Urinary bladder (tissue), 4 donors: ENCODE measurements around the gene HAGH. TPM values are rescaled to one million over a fixed set of nuclear protein-coding genes. Genes with fewer than 3 reads are reported as not detected.
A peak's percentile ranks its signal among the peaks of the same experiment; 100 is the strongest.

Experiments
- DNase-seq: peaks from one replicate; pipeline ENCODE4 v3.0.0-alpha.2; 2015; ENCODE audit errors: extremely low spot score
- H3K27ac ChIP-seq: one replicate; pipeline ENCODE4 v1.5.1; 2013; ENCODE audit warnings: low read depth, mild to moderate bottlenecking, moderate library complexity
- H3K36me3 ChIP-seq: one replicate; pipeline ENCODE4 v1.6.1; 2013; ENCODE audit warnings: mild to moderate bottlenecking, moderate library complexity; ENCODE audit not compliant: insufficient read depth
- H3K4me1 ChIP-seq: one replicate; pipeline ENCODE4 v1.6.1; 2013; ENCODE audit warnings: mild to moderate bottlenecking, moderate library complexity; ENCODE audit not compliant: insufficient read depth
- H3K4me3 ChIP-seq: one replicate; pipeline ENCODE4 v1.5.1; 2013; ENCODE audit warnings: low read depth, low read length
- WGBS: extraction: QIAGEN DNeasy Blood & Tissue Kit; methylation state at CpG from one replicate; pipeline ENCODE4 v1.1.7; 2013; 5-methylcytosine and 5-hydroxymethylcytosine counted together
- polyA plus RNA-seq: library from polyadenylated mRNA; stranded (reverse); fragments of 200-250 nt; gene quantifications from one replicate; pipeline ENCODE4 v1.2.3, GENCODE V29; 2013
- total RNA-seq: library from RNA; depleted of rRNA; stranded (reverse); fragments of >200 nt; gene quantifications from one replicate; pipeline ENCODE4 v1.2.3, GENCODE V29; 2014
- donor health status: healthy with polysubstance abuse.
- donor health status: healthy.

Gene HAGH
- total and polyA plus RNA-seq, 2 donors: 20.9 to 96.0 TPM

DNA sequence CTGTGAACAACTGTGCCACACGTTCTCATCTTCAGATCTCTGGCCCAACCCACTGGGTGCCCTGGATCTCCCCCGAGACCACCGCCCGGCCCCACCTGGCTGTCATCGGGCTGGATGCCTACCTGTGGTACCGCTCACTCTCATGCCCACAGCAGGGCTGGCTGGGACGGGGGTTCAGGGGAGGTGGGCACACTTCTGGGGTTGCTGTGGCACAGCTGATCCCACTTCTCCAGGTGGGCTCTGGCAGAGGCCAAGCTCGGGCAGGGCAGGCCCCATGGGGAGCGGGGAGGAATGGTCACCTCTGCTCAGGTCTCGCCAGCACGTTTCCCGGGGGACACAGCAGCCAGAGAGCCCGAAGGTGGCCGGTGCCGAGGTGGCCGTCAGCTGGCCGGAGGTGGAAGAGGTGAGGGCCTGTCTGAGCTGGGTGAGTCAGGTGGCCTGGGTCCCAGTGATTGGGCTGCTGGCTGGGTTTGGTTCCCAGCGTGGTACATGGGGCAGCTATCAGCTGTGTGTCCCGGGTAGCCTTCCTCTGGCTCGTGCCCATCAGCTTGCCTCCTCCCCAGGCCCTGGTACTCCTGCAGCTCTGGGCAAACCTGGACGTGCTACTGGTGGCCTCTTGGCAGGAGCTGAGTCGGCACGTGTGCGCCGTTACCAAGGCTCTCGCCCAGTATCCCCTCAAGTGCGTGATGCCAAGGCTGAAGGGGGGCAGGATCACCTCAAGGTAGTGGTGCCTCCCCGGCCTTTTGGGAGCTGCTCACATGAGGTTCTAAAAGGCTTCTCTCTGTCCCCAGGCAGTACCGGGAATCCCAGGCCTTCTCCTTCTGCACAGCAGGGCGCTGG, 51.4 kb downstream of the HAGH start:
- Histone ChIP-seq H3K4me1 (no peaks in the 10 kb centered on the region), H3K27ac (no peak overlapping the region), H3K4me3 (no peak overlapping the region), H3K36me3 (peaks cover 5% of the 10 kb centered on the region)
- DNase-seq: no peak
- 91% methylated on average over 30 of the region's 30 CpGs for WGBS

DNA sequence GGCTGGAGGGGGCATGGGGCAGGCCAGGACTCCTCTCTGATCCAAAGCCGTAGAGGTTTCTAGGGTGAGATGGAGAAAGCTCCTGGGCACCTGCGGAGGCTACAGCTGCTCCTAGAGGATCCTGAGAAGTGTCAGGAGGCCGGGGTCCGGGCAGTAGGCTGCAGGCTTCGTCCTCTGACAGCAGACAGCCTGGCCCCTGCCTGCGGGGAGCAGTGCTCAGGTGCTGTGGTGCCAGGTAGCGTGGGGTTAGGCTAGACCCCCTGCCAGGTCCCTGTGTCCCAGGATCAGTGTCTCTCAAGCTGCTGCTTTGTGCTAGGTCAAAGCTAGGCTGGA, 52.2 kb downstream of the HAGH start:
- Histone ChIP-seq H3K36me3 (peaks cover 5% of the 10 kb centered on the region), H3K4me3 (peak overlapping the region; percentile 94), H3K4me1 (no peaks in the 10 kb centered on the region), H3K27ac (no peak overlapping the region)
- 92% methylated on average over 7 of the region's 7 CpGs for WGBS
- DNase-seq: no peak

GRCh38 chr16:1773703-1774447, 52.8 kb downstream of the HAGH start:
- peaks cover 5% of the 10 kb centered on the region for H3K36me3 ChIP-seq
- WGBS: 17% methylated on average over 45 of the region's 45 CpGs
- no peaks in the 10 kb centered on the region for H3K4me1 ChIP-seq

GRCh38 chr16:1772908-1773702, 53.5 kb downstream of the HAGH start, which contains the start of gene MRPS34:
Gene MRPS34 (minus strand): TSS chr16:1773134. CDS start chr16:1773119, 15 bp downstream.
- Histone ChIP-seq H3K27ac (peak within 1 kb of the TSS; percentile 82), H3K36me3 (peaks cover 5% of the 10 kb centered on the region), H3K4me3 (peak within 1 kb of the TSS; percentile 94), H3K4me1 (no peaks in the 10 kb centered on the region)
- DNase-seq: peak; percentile 43
- under 1% methylated on average over 108 of the region's 108 CpGs for WGBS

More at GRCh38 chr16:1773703-1774447, 52.8 kb downstream of the HAGH start:
- no peak for DNase-seq
- Histone ChIP-seq H3K4me3 (peak overlapping the region; percentile 94), H3K27ac (no peak overlapping the region)

GRCh38 chr16:1772362-1772907, 54.2 kb downstream of the HAGH start, which contains the start of gene EME2:
Gene EME2 (plus strand): TSS chr16:1772810. CDS start chr16:1773228, 418 bp downstream.
- H3K4me1 ChIP-seq: no peaks in the 10 kb centered on the region

DNA sequence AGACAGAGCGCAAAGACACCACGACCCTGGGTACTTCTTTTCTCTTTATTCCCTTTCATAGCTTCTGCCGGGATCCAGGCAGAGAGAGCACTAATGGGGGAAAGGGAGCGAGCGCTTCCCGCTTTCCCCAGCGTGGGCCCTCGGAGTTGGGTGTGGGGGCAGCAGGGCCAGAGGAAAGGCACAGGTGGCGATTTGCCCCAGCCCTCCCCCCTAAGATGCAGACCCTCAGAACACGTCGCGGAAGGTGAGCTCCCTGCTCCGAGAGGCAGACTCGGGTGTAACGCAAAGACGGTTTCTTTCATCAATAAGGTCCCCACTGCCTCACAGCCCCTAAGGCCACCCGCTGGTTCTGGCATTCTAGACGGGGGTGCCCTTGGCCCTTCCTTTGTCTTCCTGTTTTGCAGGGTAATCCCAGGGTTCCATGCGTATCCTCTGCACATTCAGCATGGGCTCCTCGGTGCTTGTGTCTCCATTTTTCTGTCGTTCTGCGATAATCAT, 54.7 kb downstream of the HAGH start:
- H3K36me3 ChIP-seq: no peaks in the 10 kb centered on the region
- H3K27ac ChIP-seq: peak overlapping the region; percentile 62
- H3K4me3 ChIP-seq: peak overlapping the region; percentile 94
- no peaks in the 10 kb centered on the region for H3K4me1 ChIP-seq
- WGBS: 13% methylated on average over 22 of the region's 22 CpGs
- DNase-seq: no peak

More at GRCh38 chr16:1772362-1772907, 54.2 kb downstream of the HAGH start, which contains the start of gene EME2:
- Histone ChIP-seq H3K36me3 (peaks cover 2% of the 10 kb centered on the region), H3K27ac (peak within 1 kb of the TSS; percentile 82), H3K4me3 (peak within 1 kb of the TSS; percentile 94)
- DNase-seq: no peak
- under 1% methylated on average over 53 of the region's 53 CpGs for WGBS

DNA sequence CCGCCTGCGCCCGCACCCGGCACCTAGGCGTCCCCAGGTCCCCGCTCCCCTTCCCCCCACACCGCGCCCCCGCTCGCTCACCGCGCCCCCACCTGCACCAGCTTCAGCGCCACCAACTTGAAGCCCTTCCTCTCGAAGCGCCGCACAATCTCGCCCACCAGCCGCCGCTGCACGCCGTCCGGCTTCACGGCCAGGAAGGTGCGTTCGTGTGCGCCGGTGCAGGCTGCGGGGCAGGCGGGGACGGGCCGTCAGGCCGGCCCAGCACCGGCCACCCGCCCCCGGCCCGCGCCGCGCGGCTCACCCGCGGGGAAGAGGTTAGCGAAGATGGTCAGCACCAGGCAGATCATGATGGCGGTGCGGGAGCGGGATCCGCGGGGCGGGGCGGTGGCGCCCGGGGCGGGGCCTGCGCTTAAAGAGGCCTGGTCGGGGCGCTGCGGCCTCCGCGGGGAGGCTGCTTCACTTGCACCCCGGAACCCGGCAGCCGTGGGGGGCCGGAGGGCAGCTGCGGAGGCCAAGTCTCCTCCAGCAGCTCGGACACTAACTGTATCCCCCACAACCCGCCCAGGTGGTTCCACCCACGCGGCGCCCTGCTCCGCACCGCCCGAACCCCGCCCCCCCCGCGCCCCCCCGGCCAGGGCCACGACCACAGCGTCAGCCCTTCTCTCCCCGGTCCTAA, 55.3 kb downstream of the HAGH start, which contains the start of gene NME3:
Gene NME3, minus strand, starts transcription at position 356 of the 676 bp plus-strand sequence. Its CDS starts 9 bp downstream, at position 347.
- Histone ChIP-seq H3K4me3 (peak within 1 kb of the TSS; percentile 94), H3K27ac (peak within 1 kb of the TSS; percentile 62), H3K4me1 (no peaks in the 10 kb centered on the region), H3K36me3 (no peaks in the 10 kb centered on the region)
- DNase-seq: no peak
- WGBS: under 1% methylated on average over 79 of the region's 79 CpGs

GRCh38 chr16:1770328-1771187, 56.1 kb downstream of the HAGH start:
- H3K4me1 ChIP-seq: no peaks in the 10 kb centered on the region
- DNase-seq: no peak
- H3K36me3 ChIP-seq: peaks cover 3% of the 10 kb centered on the region
- WGBS: 6% methylated on average over 81 of the region's 81 CpGs
- peak overlapping the region; percentile 40 for H3K27ac ChIP-seq
- H3K4me3 ChIP-seq: peak overlapping the region; percentile 94

DNA sequence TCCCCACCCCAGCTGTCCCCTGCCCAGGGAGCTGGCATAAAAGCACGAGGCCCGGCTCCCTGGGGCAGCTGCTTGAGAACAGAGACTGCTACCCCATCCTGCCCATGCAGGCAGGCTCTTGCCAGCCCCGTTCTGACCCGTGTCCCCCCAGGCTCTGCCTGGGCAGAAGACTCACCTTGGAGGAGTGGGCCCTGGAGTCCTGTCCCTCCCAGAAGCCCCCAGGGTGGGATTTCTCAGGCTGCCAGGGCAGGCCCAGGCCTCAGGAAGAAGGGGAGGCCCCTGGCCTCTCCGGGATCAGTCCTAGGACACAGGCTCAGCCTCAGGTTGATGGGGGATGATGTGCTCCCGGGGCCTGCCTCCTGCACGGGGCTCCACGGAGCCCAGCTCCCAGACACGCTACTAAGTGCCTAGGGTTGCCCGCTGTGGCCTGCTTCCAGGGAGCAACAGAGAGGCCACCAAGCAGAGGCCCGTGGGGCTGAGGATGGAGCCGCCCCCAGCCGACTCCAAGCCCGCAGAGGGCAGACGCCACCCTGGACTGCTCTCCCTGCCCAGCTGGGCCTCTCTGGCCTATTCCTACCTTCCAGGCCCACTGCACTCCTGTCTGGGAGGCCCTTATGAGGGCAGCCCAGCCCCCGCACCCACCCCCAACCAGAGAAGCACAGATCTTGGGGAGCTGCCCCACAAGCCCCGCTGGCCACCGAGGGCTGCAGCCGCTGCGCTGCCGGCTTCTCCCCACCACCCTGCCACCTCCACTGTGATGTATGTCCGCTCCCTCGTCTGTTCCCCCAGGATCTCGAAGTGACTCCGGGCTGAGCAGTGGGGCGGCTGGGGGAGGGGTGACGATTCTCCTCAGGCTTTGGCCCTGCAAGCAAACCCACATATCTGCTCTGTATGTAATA, 57.0 kb downstream of the HAGH start:
- no peak overlapping the region for H3K27ac ChIP-seq
- no peaks in the 10 kb centered on the region for H3K4me1 ChIP-seq
- WGBS: 72% methylated on average over 27 of the region's 27 CpGs
- no peak overlapping the region for H3K4me3 ChIP-seq
- DNase-seq: no peak
- H3K36me3 ChIP-seq: peaks cover 4% of the 10 kb centered on the region

- Histone ChIP-seq H3K36me3 (peaks cover 4% of the 10 kb centered on the region), H3K4me1 (no peaks in the 10 kb centered on the region), H3K27ac (no peak overlapping the region), H3K4me3 (no peak overlapping the region)
- 76% methylated on average over 26 of the region's 26 CpGs for WGBS
- DNase-seq: no peak
Observed at GRCh38 chr16:1768767-1769401, 57.7 kb downstream of the HAGH start.
